ENCODE results near the gene ANKS3.

The ANKS3 gene

GRCh38 chr16:4701791-4702465, 32.1 kb downstream of the ANKS3 start:
- TF ChIP-seq FOXM1 (IDR thresholded peaks at IDR 0.05; ENCODE audit: borderline replicate concordance, low read depth) (no peak), NFIC (IDR thresholded peaks at IDR 0.05) (no peak), MAX (IDR thresholded peaks at IDR 0.05) (no peak), EP300 (IDR thresholded peaks at IDR 0.05; ENCODE audit: borderline replicate concordance) (no peak), YY1 (IDR thresholded peaks at IDR 0.05; ENCODE audit: low read depth) (no peak), CEBPB (IDR thresholded peaks at IDR 0.05) (no peak), TCF12 (IDR thresholded peaks at IDR 0.05; ENCODE audit: low read depth) (no peak), TAF1 (IDR thresholded peaks at IDR 0.05; ENCODE audit: low read depth) (no peak), RAD21 (IDR thresholded peaks at IDR 0.05; ENCODE audit: low read depth) (no peak), REST (IDR thresholded peaks at IDR 0.05; ENCODE audit: low read depth) (no peak), CREB1 (IDR thresholded peaks at IDR 0.05; ENCODE audit: low read depth) (no peak), USF1 (IDR thresholded peaks at IDR 0.05) (no peak), ZBTB7A (IDR thresholded peaks at IDR 0.05; ENCODE audit: low read depth) (no peak), EGR1 (IDR thresholded peaks at IDR 0.05) (no peak), TEAD4 (IDR thresholded peaks at IDR 0.05) (no peak)

- TF ChIP-seq REST (IDR thresholded peaks at IDR 0.05; ENCODE audit: low read depth), result no peak
- no peak for TF ChIP-seq NFIC (IDR thresholded peaks at IDR 0.05)
- no peak for TF ChIP-seq ZBTB7A (IDR thresholded peaks at IDR 0.05; ENCODE audit: low read depth)
- TF ChIP-seq CREB1 (IDR thresholded peaks at IDR 0.05; ENCODE audit: low read depth), result no peak
- no peak for TF ChIP-seq USF1 (IDR thresholded peaks at IDR 0.05)
Measured at GRCh38 chr16:4700997-4701743, 32.9 kb downstream of the ANKS3 start.

GRCh38 chr16:4700380-4700996, 33.6 kb downstream of the ANKS3 start:
- TF ChIP-seq NFIC (IDR thresholded peaks at IDR 0.05), result no peak
- TF ChIP-seq TAF1 (IDR thresholded peaks at IDR 0.05; ENCODE audit: low read depth), result no peak
- TF ChIP-seq USF1 (IDR thresholded peaks at IDR 0.05), result no peak
- TF ChIP-seq CREB1 (IDR thresholded peaks at IDR 0.05; ENCODE audit: low read depth), result no peak
- no peak for TF ChIP-seq TCF12 (IDR thresholded peaks at IDR 0.05; ENCODE audit: low read depth)
- TF ChIP-seq MAX (IDR thresholded peaks at IDR 0.05), result no peak
- no peak for TF ChIP-seq FOXM1 (IDR thresholded peaks at IDR 0.05; ENCODE audit: borderline replicate concordance, low read depth)
- TF ChIP-seq TEAD4 (IDR thresholded peaks at IDR 0.05), result no peak
- no peak for TF ChIP-seq ZBTB7A (IDR thresholded peaks at IDR 0.05; ENCODE audit: low read depth)
- TF ChIP-seq EGR1 (IDR thresholded peaks at IDR 0.05), result no peak
- no peak for TF ChIP-seq YY1 (IDR thresholded peaks at IDR 0.05; ENCODE audit: low read depth)
- no peak for TF ChIP-seq REST (IDR thresholded peaks at IDR 0.05; ENCODE audit: low read depth)
- TF ChIP-seq EP300 (IDR thresholded peaks at IDR 0.05; ENCODE audit: borderline replicate concordance), result no peak
- TF ChIP-seq RAD21 (IDR thresholded peaks at IDR 0.05; ENCODE audit: low read depth), result no peak
